ENCODE measurements around the gene RCL1.

Gene RCL1

GRCh38 chr9:4844056-4844838 is 51.5 kb downstream of the RCL1 start:
- no peak for DNase-seq

GRCh38 chr9:4849369-4849768 is 56.6 kb downstream of the RCL1 start:
- no peak for DNase-seq

DNA sequence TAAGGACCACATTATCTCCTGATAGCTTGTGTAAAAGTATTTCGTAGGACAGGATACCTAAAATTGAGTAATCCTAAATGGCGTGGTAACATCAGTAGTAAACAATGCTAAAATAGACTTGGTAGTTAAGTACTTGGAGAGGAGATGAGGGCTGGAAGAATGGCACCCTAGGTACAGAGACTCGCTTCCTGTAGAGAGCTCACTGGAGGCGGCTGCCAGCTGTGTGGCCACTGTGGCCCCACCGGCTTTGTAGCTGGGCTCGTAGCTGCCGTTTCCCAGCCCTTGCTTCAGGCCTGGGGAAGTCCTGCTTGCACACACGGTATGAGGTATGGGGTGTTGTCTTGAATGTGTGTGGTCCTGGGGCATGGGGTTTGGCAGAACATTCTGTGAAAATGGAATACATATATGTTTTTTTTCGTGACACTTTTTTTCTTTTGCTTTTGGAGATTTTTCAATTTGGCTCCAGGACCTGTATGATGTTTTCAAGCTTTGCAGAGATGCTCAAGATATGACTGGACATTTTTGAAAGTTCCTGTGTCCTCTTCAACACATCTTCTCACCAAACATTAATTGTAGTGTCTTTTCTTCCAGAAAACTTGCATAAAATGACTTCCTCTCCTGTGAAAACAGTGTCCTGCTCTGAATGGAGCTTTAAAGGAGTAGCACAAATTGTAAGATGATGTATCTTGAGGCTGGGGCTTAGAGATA is 58.0 kb downstream of the RCL1 start:
- DNase-seq: no peak

DNA sequence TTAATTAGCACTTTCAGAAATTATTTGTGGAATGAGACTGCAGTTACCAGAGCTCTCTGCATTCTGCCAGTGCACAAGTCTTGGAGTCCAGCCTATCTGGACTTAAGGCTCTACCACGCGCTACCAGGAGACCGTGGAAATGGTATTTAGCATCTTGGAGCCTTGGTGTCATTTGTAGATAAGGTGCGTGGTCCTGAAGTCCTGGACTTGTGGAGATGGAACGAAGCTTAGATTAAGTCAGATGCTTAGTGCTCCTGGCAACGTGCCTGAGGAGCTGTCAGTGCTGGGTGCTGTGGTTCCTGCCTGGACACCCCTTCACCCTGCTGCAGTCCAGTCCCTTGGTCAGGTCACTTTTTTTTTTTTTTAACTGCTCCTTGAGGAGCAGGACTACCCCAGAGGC is 59.7 kb downstream of the RCL1 start:
- no peak for DNase-seq

DNA sequence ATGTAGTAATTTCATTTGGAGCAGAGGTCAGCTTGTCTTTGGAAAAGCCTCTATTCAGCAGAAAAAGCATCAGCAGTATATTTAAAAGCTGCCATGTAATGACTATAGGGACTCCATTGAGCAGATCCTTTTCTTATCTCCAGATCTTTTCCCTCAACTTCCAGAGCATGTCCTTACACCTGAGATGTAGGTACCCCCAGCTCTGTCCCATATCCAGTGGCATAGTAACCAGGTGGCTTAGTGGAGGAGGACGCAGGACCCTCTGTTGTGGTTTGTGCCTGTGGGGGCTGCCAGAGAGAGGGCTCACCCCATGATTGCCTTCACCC is 61.5 kb downstream of the RCL1 start:
- no peak for DNase-seq

DNA sequence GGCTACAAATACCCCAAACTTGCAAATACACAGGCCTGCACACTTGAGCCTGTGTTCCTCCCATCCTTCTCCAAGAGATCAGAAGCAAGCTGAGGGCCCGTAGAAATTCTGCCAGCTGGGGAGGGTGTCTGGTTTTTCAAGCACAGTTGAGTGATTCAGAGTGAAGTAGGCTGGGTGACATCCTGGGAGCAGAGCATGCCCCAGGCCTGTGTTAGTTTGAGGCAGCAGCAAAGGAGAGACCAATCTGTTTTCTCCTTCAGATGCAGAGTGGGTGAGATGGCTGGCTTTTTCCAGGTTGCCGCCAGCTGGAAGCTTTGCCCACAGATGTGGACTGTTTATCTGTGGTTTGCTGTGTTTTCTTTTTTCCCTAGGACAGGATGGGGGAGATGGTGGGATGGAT is 63.1 kb downstream of the RCL1 start:
- DNase-seq: no peak

- DNase-seq: no peak
These were observed 64.5 kb downstream of the RCL1 start for GRCh38 chr9:4857163-4857810.

DNA sequence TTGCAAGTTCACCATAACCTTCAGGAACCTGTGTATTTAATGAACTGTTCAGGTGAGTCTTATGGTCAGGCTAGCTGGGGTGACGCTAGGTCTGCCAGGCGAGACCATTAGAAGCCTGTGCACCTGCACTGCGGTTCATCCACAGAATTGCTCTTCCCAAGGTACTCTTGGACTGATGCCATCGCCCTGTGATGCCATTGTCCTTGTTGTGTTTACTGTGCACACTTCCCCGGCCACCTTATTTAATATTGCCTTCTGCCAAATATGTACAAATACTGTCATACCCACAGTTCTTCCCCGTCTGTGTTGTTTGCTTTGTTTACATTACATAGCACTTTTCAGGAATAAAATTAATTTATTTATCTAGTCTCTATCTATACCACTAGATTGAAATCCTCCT is 66.3 kb downstream of the RCL1 start:
- DNase-seq: no peak

GRCh38 chr9:4860383-4860782 is 67.6 kb downstream of the RCL1 start:
- no peak for DNase-seq

- DNase-seq: no peak
These were observed 68.4 kb downstream of the RCL1 start for GRCh38 chr9:4861145-4861544.

DNA sequence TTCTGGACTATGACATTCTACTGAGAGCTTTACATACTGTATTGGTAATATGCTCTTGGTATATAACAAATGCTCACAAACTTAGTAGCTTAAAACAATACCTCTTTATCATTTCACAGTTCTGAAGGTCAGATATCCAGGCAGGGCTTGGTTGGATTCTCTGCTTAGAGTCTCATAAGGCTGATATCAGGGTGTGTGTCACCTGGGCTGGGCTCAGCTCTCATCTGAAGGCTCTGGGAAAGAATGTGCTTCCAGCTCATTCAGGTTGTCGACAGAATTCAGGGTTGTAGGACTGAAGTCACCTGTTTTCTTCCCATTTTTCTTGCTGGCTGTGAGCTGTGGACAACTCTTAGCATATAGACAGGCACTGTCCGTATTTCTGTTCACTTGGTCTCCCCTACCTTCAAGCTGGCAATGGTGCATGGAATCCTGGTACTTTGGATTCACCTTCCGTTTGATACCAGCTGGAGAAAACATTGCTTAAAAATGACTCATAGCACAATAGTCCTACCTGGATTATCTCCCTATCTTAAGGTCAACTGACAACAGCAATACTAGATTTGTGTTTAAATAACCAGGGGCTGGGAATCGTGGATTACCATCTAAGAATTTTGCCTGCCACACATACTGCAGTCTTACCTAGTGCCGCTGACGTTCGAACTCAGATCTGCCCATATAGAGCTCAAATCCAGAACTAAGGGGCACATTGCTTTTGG is 69.2 kb downstream of the RCL1 start:
- no peak for DNase-seq

DNA sequence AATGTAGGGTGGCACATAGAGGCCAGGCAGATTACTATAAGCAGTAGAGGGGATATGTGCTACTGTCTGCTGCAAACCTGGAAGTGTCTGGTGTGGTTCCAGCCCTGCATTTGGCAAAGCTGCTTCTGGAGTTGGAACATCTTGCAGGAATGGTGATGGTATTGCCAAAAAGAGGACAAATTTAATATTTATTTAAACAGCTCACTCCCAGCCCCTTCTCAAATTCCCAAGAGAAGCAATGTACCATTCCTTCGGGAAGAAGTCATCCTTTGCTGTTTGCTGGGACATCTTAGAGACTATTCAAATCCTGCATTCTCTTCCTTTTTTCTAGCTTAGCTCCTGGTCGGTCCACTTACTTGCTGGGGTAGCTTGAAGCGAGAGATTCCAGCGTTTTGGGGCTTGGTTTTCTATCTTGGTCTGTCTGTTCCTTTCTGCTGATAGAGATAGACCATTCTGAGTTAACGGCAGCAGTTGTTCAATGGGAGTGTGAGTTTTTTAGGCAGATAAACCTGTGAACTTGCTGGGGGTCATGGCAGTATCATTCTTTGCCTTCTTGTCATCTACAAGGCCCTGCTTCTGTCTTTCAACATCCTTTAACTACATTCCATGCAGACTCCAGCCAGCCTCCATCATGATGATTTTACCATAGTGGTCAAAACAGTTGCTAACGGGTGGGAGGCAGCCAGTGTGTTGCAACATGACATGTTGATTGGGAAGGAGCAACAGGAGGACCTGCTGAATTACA is 69.9 kb downstream of the RCL1 start:
- DNase-seq: no peak

DNA sequence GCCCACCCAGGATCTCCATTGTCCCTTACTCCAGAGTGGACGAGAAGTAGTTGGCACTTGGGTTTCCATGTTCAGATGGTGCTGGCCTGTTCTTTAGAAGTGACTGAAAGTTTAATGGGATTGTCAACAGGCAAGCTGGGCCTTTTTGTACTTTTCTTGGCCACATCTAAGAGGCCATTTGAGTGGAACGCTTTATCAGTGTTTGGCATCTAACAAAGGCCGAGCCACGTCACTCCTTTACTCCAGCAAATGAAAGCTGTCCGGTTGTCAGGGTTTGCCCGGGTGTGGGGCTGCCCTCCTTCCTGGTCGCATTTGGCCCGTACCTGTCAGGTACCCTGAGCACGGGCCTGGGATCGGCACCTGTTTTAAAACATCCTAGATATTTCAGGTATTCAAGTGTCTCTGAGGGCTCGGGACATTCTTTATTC is 71.5 kb downstream of the RCL1 start:
- no peak for DNase-seq

GRCh38 chr9:4864698-4865097 is 72.0 kb downstream of the RCL1 start:
- DNase-seq: no peak

- no peak for DNase-seq
These were observed 72.9 kb downstream of the RCL1 start for GRCh38 chr9:4865681-4866080.

DNA sequence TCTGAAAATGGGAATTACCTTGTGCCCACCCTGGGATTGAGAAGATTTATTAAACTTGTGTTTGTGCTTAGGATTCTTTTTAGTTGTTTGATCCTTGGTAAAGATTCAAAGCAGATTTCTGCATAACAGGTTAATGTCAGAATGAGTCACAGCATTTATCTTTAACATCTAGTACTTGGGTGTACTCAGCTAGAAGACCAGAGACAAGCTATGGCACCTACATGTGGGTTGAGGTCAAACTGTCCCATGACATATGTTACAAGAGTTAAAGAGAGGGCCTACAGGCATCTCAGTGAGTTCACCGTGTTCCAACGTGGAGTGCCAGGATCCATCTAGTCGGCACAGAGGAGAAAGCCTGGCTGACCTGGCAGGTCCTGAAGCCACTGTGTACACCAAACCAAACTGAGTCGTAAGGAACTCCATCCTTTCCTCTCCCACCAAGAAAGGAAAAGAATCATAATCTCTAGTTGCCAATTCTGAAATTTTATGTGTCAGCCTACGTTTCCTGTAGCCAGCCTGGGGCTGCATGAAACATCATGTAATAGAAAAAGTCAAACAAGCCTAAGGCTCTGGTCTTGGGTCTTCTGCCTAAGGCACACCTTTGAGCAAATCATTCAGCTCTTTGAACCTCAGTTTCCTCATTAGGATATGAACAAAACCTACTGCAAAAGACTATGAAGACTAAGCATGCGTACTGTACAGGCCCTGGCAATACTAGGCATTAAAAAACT is 73.7 kb downstream of the RCL1 start:
- no peak for DNase-seq

DNA sequence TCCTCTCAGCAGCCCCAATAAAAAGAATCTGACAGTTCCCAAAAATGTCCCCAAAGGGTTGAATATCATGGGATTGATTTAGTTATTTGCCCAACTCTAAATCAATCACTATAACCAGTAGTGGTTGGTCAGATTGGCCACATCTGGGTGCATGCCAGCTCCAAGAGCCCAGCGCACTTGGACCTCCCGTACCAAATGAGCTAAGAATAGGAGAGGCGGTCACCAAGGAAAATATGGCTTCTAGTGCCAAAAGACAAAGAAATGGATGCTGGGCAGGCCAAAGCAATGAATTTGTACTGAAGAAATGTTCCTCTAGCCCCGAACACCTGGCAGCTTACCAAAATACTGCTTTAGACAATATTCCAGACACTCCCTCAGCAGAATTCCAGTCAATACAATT is 80.3 kb downstream of the RCL1 start:
- no peak for DNase-seq

DNA sequence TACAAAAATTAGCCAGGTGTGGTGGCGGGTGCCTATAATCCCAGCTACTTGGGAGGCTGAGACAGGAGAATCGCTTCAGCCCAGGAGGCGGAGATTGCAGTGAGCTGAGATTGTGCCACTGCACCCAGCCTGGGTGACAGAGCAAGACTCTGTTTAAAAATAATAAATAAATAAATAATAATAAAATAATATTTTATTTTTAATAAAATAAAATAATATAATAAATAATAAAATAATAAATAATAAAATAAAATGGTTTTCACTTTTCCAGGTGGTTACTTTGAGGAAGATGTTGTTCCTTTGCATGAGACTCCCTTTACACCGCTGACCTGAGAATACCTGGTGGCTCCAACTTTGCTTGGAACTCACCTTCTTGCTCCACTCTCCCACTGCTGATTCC is 82.8 kb downstream of the RCL1 start:
- DNase-seq: no peak

GRCh38 chr9:4879115-4879558 is 86.4 kb downstream of the RCL1 start:
- DNase-seq: no peak

- no peak for DNase-seq
These were observed 90.7 kb downstream of the RCL1 start for GRCh38 chr9:4883326-4883873.

DNA sequence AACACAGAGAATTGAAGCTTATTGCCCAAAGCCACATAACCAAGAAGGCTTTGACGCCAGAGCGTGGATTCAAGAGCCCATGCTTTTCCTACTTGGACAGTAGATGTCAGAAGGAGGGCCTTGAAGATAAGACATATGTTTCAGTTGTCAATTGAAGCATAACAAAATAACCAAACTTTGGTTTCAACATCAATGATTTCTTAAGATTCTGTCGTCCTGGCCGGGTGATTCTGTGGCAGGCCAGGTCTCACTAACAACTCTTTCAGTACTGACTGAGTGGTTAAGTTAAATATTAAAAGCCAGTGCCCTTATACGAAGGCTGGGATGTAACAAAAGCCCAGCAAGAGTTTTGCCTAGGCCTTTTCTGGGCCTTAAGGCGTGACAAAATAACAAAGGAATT is 94.0 kb downstream of the RCL1 start:
- no peak for DNase-seq

DNA sequence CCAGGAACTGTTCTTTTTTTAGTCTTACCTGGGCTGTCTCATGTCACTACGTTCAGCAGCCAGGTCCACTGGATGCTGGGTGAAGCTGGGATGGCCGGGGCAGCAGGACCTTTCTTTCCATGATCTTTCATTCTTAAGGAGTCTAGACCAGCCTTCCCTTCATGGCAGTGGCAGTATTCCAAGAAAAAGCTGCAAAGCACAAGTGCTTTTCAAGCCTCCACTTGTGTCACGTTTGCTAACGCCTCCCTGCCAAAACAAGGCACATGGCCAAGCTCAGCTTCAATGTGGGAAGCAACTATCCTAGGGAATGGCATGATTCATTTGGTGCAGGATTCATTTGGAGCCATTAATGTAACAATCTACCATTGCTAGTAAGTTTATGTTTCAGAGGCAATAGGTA is 94.8 kb downstream of the RCL1 start:
- no peak for DNase-seq

Measured in effector CD8-positive, alpha-beta T cell (primary cell).